K562 (cell line): ENCODE results near the gene PTGES3. TPM values are rescaled to one million over a fixed set of nuclear protein-coding genes. Genes with fewer than 3 reads are reported as not detected.

Experiments used
- CGGBP1 ChIP-seq: fragments of 250-450 bp; sonication (Bioruptor Pico); IDR thresholded peaks from 2 replicates; pipeline ENCODE4 v1.9.0; 2021; ENCODE audit warnings: mild to moderate bottlenecking
- ELF4 ChIP-seq: fragments of 450-650 bp; formaldehyde crosslinking; IDR thresholded peaks from 2 replicates; pipeline ENCODE4 v1.4.0; 2022; ENCODE audit warnings: missing genetic modification characterization
- GABPB2 ChIP-seq: fragments of 250-450 bp; sonication (Bioruptor Pico); conservative IDR thresholded peaks from 2 replicates; pipeline ENCODE4 v1.5.1; 2021; ENCODE audit warnings: mild to moderate bottlenecking
- HDGF ChIP-seq: fragments of 450-650 bp; IDR thresholded peaks from 2 replicates; pipeline ENCODE4 v1.6.1; 2016
- JUNB ChIP-seq: fragments of 450-650 bp; formaldehyde crosslinking; conservative IDR thresholded peaks from 2 replicates; pipeline ENCODE4 v1.4.0; 2020; ENCODE audit warnings: mild to moderate bottlenecking
- MAX ChIP-seq: sonication (generic); formaldehyde crosslinking; IDR thresholded peaks from 2 replicates; pipeline ENCODE4 v1.9.0; 2022; ENCODE audit warnings: mild to moderate bottlenecking, missing genetic modification reagents
- MEF2A ChIP-seq: IDR thresholded peaks from 2 replicates; pipeline ENCODE4 v1.6.1; 2011; ENCODE audit warnings: low read depth, mild to moderate bottlenecking, low read length, moderate library complexity; ENCODE audit not compliant: control insufficient read depth
- NELFE ChIP-seq: IDR thresholded peaks from 2 replicates; pipeline ENCODE4 v1.6.1; 2011; ENCODE audit warnings: mild to moderate bottlenecking; ENCODE audit not compliant: insufficient read depth, insufficient read length
- STAT6 ChIP-seq: sonication (generic); formaldehyde crosslinking; IDR thresholded peaks from 2 replicates; pipeline ENCODE4 v1.8.1; 2023; ENCODE audit warnings: mild to moderate bottlenecking, missing genetic modification reagents
- TRIM25 ChIP-seq: fragments of 450-650 bp; IDR thresholded peaks from 2 replicates; pipeline ENCODE4 v1.7.0; 2016; ENCODE audit warnings: borderline replicate concordance
- YBX1 ChIP-seq: fragments of 450-650 bp; IDR thresholded peaks from 2 replicates; pipeline ENCODE4 v1.7.1; 2016; ENCODE audit warnings: mild to moderate bottlenecking
- ZBTB17 ChIP-seq: fragments of 450-650 bp; formaldehyde crosslinking; IDR thresholded peaks from 2 replicates; pipeline ENCODE4 v1.4.0; 2020; ENCODE audit warnings: mild to moderate bottlenecking
- ZKSCAN1 ChIP-seq: fragments of 150-350 bp; IDR thresholded peaks from 2 replicates; pipeline ENCODE4 v1.6.1; 2016; ENCODE audit warnings: low read depth, low read length
- ZKSCAN8 ChIP-seq: fragments of 200-800 bp; sonication (Bioruptor generic); IDR thresholded peaks from 2 replicates; pipeline ENCODE4 v1.6.1; 2016; ENCODE audit warnings: missing genetic modification characterization, missing compliant biosample characterization
- ZNF583 ChIP-seq: fragments of 250-450 bp; sonication (Bioruptor Pico); IDR thresholded peaks from 2 replicates; pipeline ENCODE4 v1.4.0; 2020
- polyA plus RNA-seq, 8 experiments: library from polyadenylated mRNA; depleted of rRNA in 4 of 8; stranded (reverse) in 5 of 8; unstranded in 3 of 8; fragments of >200 nt; fragmentation: Nextera tagmentation in 2 of 8; fragmentation: Illumina TruSeq in 1 of 8; extraction: Ambion mirVana in 2 of 8; extraction: Trizol in 1 of 8; gene quantifications; 2 replicates each; pipeline versions ENCODE4 v1.2.1 to v1.2.3, GENCODE V29; 2011 to 2014; ENCODE audit warnings: inconsistent platforms in 1 of 8, missing spikeins in 1 of 8
- total RNA-seq, 7 experiments: library from RNA; depleted of rRNA in 6 of 7; stranded (reverse); fragments of >200 nt in 6 of 7; fragmentation: Illumina TruSeq in 2 of 7; extraction: Trizol in 2 of 7; gene quantifications; 2 replicates each; pipeline versions ENCODE4 v1.2.1 to v1.2.3, GENCODE V29; 2011 to 2021; ENCODE audit warnings: low replicate concordance in 1 of 7
- TF ChIP-seq, protein P1 (sequence below): sonication (generic); formaldehyde crosslinking; IDR thresholded peaks from 2 replicates; pipeline ENCODE4 v1.9.0; 2022; ENCODE audit warnings: mild to moderate bottlenecking, missing genetic modification reagents
- TF ChIP-seq, protein P2 (sequence below): fragments of 450-650 bp; IDR thresholded peaks from 2 replicates; pipeline ENCODE4 v1.6.1; 2016; ENCODE audit warnings: mild to moderate bottlenecking

The PTGES3 gene
- total and polyA plus RNA-seq, 9 of the 15 experiments (the other 6 are each of a cell fraction or from before 2014, with no cell fraction given): 163 to 501 (median 213) TPM

DNA sequence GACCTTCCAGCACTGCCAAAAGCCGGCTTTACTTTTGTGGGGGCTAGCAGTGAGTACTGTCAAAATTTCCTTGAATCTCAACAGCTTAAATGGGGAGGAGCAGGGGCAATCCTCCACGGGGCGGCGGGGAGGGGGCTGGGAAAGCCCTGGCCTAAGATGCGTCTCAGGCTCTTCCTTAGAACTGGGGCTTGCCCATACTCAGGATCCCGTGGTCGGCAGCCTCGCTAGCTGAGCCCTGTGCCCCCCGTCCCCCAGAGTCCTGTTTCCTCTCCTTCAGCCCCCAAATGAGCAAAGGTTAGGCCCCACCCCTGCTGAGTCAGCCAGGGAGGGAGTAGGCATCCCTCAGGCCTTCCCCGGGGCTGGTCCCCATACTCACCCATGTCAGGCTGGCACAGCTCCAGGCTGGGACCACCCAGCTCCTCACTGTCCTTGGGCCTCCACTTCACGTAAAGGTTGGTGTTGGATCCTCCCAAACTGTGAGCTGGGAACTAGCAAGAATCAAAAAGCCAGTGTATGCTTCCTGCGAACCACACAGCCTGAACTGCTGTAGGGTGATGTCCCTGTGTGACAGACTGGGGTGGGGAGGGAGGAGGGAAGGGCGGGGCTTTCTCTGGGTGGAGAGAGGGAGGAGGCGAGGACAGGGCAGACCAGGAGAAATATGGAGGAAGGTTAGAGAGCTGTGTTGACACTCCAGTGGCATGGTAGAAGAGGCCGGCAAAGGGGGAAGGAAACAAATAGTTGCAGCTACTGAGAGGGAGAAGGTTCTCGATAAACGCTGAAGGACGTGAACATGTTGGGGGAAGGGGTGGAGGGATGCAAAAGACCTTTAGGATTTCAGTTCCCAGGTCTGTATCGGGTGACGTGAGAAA is 52.0 kb downstream of the PTGES3 start (continued):
- TF ChIP-seq TRIM25 (0 out of 2 replicates have a peak, but pooled peaks have one; percentile 48), CGGBP1 (CRISPR knock-in tag) (no peak), ZKSCAN1 (no peak), NELFE (no peak), ELF4 (CRISPR knock-in tag) (peak; percentile 70; the same call in 1 of the 2 replicates), GABPB2 (no peak), ZKSCAN8 (CRISPR knock-in tag) (no peak), STAT6 (CRISPR knock-in tag) (0 out of 2 replicates have a peak, but pooled peaks have one; percentile 69), JUNB (CRISPR knock-in tag) (no peak), YBX1 (no peak), ZNF583 (CRISPR knock-in tag) (peak; percentile 49; the same call in 1 of the 2 replicates), MEF2A (no peak), ZBTB17 (CRISPR knock-in tag) (no peak), HDGF (peak; percentile 87; the same call in 1 of the 2 replicates), MAX (CRISPR knock-in tag) (peak; percentile 31; the same call in 1 of the 2 replicates)
- TF ChIP-seq, protein P1, sequence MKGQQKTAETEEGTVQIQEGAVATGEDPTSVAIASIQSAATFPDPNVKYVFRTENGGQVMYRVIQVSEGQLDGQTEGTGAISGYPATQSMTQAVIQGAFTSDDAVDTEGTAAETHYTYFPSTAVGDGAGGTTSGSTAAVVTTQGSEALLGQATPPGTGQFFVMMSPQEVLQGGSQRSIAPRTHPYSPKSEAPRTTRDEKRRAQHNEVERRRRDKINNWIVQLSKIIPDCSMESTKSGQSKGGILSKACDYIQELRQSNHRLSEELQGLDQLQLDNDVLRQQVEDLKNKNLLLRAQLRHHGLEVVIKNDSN: no peak
- TF ChIP-seq, protein P2, sequence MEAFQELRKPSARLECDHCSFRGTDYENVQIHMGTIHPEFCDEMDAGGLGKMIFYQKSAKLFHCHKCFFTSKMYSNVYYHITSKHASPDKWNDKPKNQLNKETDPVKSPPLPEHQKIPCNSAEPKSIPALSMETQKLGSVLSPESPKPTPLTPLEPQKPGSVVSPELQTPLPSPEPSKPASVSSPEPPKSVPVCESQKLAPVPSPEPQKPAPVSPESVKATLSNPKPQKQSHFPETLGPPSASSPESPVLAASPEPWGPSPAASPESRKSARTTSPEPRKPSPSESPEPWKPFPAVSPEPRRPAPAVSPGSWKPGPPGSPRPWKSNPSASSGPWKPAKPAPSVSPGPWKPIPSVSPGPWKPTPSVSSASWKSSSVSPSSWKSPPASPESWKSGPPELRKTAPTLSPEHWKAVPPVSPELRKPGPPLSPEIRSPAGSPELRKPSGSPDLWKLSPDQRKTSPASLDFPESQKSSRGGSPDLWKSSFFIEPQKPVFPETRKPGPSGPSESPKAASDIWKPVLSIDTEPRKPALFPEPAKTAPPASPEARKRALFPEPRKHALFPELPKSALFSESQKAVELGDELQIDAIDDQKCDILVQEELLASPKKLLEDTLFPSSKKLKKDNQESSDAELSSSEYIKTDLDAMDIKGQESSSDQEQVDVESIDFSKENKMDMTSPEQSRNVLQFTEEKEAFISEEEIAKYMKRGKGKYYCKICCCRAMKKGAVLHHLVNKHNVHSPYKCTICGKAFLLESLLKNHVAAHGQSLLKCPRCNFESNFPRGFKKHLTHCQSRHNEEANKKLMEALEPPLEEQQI: no peak
